ENCODE measurements around the gene PLXNC1.

Gene PLXNC1

GRCh38 chr12:94101738-94102660 is 46.4 kb upstream of the PLXNC1 start:
- in situ Hi-C loops (cut with HindIII; ENCODE audit: low pct_ligation_motif_present, low sequenced_read_pairs): no loop called here
- peak; percentile 83 for DNase-seq
- H3K4me3 ChIP-seq (ENCODE audit: low read depth, low read length): peak overlapping the region; percentile 67
- H3K36me3 ChIP-seq (replicated peaks): no peaks in the 10 kb centered on the region
- no peak overlapping the region for H3K27ac ChIP-seq
- H3K27me3 ChIP-seq (replicated peaks): no peaks in the 10 kb centered on the region
- peak; percentile 82 for TF ChIP-seq CTCF (IDR thresholded peaks at IDR 0.05; ENCODE audit: low read depth, low read length, missing control alignments)

GRCh38 chr12:94103986-94104385 is 44.4 kb upstream of the PLXNC1 start:
- in situ Hi-C loops (cut with HindIII; ENCODE audit: low pct_ligation_motif_present, low sequenced_read_pairs): no loop called here
- DNase-seq: no peak
- H3K4me3 ChIP-seq (ENCODE audit: low read depth, low read length): no peak overlapping the region
- no peak for TF ChIP-seq CTCF (IDR thresholded peaks at IDR 0.05; ENCODE audit: low read depth, low read length, missing control alignments)
- no peaks in the 10 kb centered on the region for H3K36me3 ChIP-seq (replicated peaks)
- H3K27me3 ChIP-seq (replicated peaks): no peaks in the 10 kb centered on the region
- no peak overlapping the region for H3K27ac ChIP-seq

GRCh38 chr12:94107910-94108309 is 40.5 kb upstream of the PLXNC1 start:
- H3K27ac ChIP-seq: no peak overlapping the region
- H3K36me3 ChIP-seq (replicated peaks): no peaks in the 10 kb centered on the region
- in situ Hi-C loops (cut with HindIII; ENCODE audit: low pct_ligation_motif_present, low sequenced_read_pairs): no loop called here
- DNase-seq: no peak
- TF ChIP-seq CTCF (IDR thresholded peaks at IDR 0.05; ENCODE audit: low read depth, low read length, missing control alignments): no peak
- H3K4me3 ChIP-seq (ENCODE audit: low read depth, low read length): no peak overlapping the region
- H3K27me3 ChIP-seq (replicated peaks): no peaks in the 10 kb centered on the region

- no peak overlapping the region for H3K4me3 ChIP-seq (ENCODE audit: low read depth, low read length)
- in situ Hi-C loops (cut with HindIII; ENCODE audit: low pct_ligation_motif_present, low sequenced_read_pairs): no loop called here
- H3K27me3 ChIP-seq (replicated peaks): no peaks in the 10 kb centered on the region
- no peak for TF ChIP-seq CTCF (IDR thresholded peaks at IDR 0.05; ENCODE audit: low read depth, low read length, missing control alignments)
- H3K27ac ChIP-seq: no peak overlapping the region
- DNase-seq: peak; percentile 71
- no peaks in the 10 kb centered on the region for H3K36me3 ChIP-seq (replicated peaks)
These were observed 39.2 kb upstream of the PLXNC1 start for GRCh38 chr12:94109160-94109559.

GRCh38 chr12:94110258-94110657 is 38.1 kb upstream of the PLXNC1 start:
- Histone ChIP-seq H3K4me3 (ENCODE audit: low read depth, low read length) (no peak overlapping the region), H3K27me3 (replicated peaks) (no peaks in the 10 kb centered on the region), H3K36me3 (replicated peaks) (no peaks in the 10 kb centered on the region), H3K27ac (no peak overlapping the region)
- in situ Hi-C loops (cut with HindIII; ENCODE audit: low pct_ligation_motif_present, low sequenced_read_pairs): no loop called here
- DNase-seq: no peak
- TF ChIP-seq CTCF (IDR thresholded peaks at IDR 0.05; ENCODE audit: low read depth, low read length, missing control alignments): no peak
